ENCODE results near the gene CNTN5. TPM values are rescaled to one million over a fixed set of nuclear protein-coding genes. Genes with fewer than 3 reads are reported as not detected.

The CNTN5 gene
- polyA plus RNA-seq, 1 donor (not counting 4 experiments of a cell fraction or from before 2014, with no cell fraction given): not detected

DNA sequence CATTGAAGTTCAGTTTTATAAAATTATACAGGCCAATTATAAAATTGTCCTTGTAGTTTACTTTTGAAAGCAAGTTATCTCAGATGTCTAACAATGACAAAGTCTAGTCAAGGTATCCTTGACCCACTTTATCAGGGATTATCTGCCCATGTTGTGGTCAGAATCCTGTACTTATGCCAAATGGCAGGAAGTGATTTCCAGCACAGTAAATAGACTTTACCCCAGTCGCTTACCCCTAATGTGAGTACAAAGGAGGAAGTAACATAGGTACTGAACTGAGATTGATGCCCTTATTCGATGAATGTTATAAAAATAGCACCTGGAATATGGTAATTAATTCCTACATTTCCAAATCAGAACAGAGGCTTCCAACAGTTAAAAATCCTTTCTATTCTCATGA is 355.7 kb downstream of the CNTN5 start:
- dilution Hi-C loops (cut with MboI; ENCODE audit: extremely low pct_ligation_motif_present, low sequenced_read_pairs): no loop called here
- Histone ChIP-seq H3K27me3 (ENCODE audit: control insufficient read depth, extremely low read depth, insufficient read depth, low read length) (no peaks in the 10 kb centered on the region), H3K9ac (ENCODE audit: control insufficient read depth, extremely low read depth, insufficient read depth, low read length) (no peak overlapping the region), H3K36me3 (ENCODE audit: control insufficient read depth in 2 of 2, extremely low read depth in 1 of 2, insufficient read depth in 2 of 2, low read length in 2 of 2) (no peaks in the 10 kb centered on the region), H3K9me3 (ENCODE audit: control insufficient read depth, low read depth, low read length) (no peaks in the 10 kb centered on the region), H3K4me3 (ENCODE audit: control insufficient read depth in 2 of 3, extremely low read depth in 1 of 3, insufficient read depth in 2 of 3, low read depth in 1 of 3, low read length in 3 of 3) (no peak overlapping the region), H3K27ac (ENCODE audit: control insufficient read depth, insufficient read depth, low read length) (no peak overlapping the region), H2AFZ (ENCODE audit: control insufficient read depth, low read length) (no peak overlapping the region), H3K79me2 (ENCODE audit: control insufficient read depth, insufficient read depth, low read length) (no peaks in the 10 kb centered on the region), H3K9me1 (ENCODE audit: control insufficient read depth, extremely low read depth, insufficient read depth, low read length) (no peaks in the 10 kb centered on the region), H3K4me2 (ENCODE audit: control insufficient read depth, extremely low read depth, insufficient read depth, low read depth, low read length) (no peak overlapping the region), H3K4me1 (ENCODE audit: control insufficient read depth, extremely low read depth, insufficient read depth, low read length) (no peaks in the 10 kb centered on the region), H4K20me1 (ENCODE audit: control insufficient read depth, extremely low read depth, insufficient read depth, low read length) (no peaks in the 10 kb centered on the region)
- DNase-seq (ENCODE audit: low read depth, low spot score) (no peak), FAIRE-seq (no peak)
- no peak for TF ChIP-seq EZH2 (IDR thresholded peaks at IDR 0.05; ENCODE audit: low read length)
- TF ChIP-seq, protein P1, sequence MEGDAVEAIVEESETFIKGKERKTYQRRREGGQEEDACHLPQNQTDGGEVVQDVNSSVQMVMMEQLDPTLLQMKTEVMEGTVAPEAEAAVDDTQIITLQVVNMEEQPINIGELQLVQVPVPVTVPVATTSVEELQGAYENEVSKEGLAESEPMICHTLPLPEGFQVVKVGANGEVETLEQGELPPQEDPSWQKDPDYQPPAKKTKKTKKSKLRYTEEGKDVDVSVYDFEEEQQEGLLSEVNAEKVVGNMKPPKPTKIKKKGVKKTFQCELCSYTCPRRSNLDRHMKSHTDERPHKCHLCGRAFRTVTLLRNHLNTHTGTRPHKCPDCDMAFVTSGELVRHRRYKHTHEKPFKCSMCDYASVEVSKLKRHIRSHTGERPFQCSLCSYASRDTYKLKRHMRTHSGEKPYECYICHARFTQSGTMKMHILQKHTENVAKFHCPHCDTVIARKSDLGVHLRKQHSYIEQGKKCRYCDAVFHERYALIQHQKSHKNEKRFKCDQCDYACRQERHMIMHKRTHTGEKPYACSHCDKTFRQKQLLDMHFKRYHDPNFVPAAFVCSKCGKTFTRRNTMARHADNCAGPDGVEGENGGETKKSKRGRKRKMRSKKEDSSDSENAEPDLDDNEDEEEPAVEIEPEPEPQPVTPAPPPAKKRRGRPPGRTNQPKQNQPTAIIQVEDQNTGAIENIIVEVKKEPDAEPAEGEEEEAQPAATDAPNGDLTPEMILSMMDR (optimal IDR thresholded peaks at IDR 0.05 in 1 of 3, IDR thresholded peaks at IDR 0.05 in 1 of 3, conservative IDR thresholded peaks at IDR 0.05 in 1 of 3; ENCODE audit: extremely low read depth in 1 of 3, insufficient read depth in 2 of 3, low read length in 3 of 3): no peak

DNA sequence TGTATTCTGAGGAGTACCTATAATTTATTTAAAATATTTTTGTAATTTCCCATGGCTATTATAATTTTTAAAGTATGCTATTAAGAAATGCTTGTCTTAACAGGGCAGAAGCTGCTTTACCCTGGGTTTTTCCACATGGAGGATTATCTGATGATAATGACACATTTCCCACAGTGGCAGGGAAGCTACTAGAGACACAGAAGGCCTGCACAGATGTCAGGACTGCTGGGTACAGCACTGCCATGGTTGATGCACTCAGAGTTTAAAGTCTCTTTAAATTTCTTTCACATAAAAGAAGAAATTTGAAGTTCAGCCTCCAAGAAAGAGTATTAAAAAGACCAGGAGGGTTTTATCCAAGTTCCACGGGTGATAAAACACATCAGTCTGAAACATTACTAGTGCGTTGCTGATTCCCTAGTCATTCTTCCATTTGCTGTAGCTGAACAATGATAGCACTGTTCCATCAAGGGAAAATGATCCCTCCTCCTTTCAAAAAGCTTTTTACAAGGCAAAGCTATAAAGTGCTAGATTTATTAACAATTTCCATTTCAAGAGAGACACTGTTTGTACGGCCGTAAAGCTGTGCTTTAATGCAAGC is 363.0 kb downstream of the CNTN5 start:
- dilution Hi-C loops (cut with MboI; ENCODE audit: extremely low pct_ligation_motif_present, low sequenced_read_pairs): no loop called here

More for the DNA sequence above, 363.0 kb downstream of the CNTN5 start:
- Histone ChIP-seq H2AFZ (ENCODE audit: control insufficient read depth, low read length) (no peak overlapping the region), H3K36me3 (ENCODE audit: control insufficient read depth in 2 of 2, extremely low read depth in 1 of 2, insufficient read depth in 2 of 2, low read length in 2 of 2) (no peaks in the 10 kb centered on the region), H3K79me2 (ENCODE audit: control insufficient read depth, insufficient read depth, low read length) (no peaks in the 10 kb centered on the region), H3K9ac (ENCODE audit: control insufficient read depth, extremely low read depth, insufficient read depth, low read length) (no peak overlapping the region), H3K9me1 (ENCODE audit: control insufficient read depth, extremely low read depth, insufficient read depth, low read length) (no peaks in the 10 kb centered on the region), H3K27me3 (ENCODE audit: control insufficient read depth, extremely low read depth, insufficient read depth, low read length) (no peaks in the 10 kb centered on the region), H3K27ac (ENCODE audit: control insufficient read depth, insufficient read depth, low read length) (no peak overlapping the region), H3K4me1 (ENCODE audit: control insufficient read depth, extremely low read depth, insufficient read depth, low read length) (no peaks in the 10 kb centered on the region), H3K9me3 (ENCODE audit: control insufficient read depth, low read depth, low read length) (no peaks in the 10 kb centered on the region), H4K20me1 (ENCODE audit: control insufficient read depth, extremely low read depth, insufficient read depth, low read length) (no peaks in the 10 kb centered on the region), H3K4me3 (ENCODE audit: control insufficient read depth in 2 of 3, extremely low read depth in 1 of 3, insufficient read depth in 2 of 3, low read depth in 1 of 3, low read length in 3 of 3) (no peak overlapping the region), H3K4me2 (ENCODE audit: control insufficient read depth, extremely low read depth, insufficient read depth, low read depth, low read length) (no peak overlapping the region)
- FAIRE-seq (no peak), DNase-seq (ENCODE audit: low read depth, low spot score) (no peak)
- TF ChIP-seq, protein P1 (optimal IDR thresholded peaks at IDR 0.05 in 1 of 3, IDR thresholded peaks at IDR 0.05 in 1 of 3, conservative IDR thresholded peaks at IDR 0.05 in 1 of 3; ENCODE audit: extremely low read depth in 1 of 3, insufficient read depth in 2 of 3, low read length in 3 of 3): no peak
- no peak for TF ChIP-seq EZH2 (IDR thresholded peaks at IDR 0.05; ENCODE audit: low read length)
